ENCODE measurements around the gene ATF6B. TPM values are rescaled to one million over a fixed set of nuclear protein-coding genes. Genes with fewer than 3 reads are reported as not detected.
A peak's percentile ranks its signal among the peaks of the same experiment; 100 is the strongest.

ATF6B gene
- total and polyA plus RNA-seq, 2 of the 8 experiments (the other 6 are each of a cell fraction or from before 2014, with no cell fraction given), result 38.1 to 42.2 TPM

DNA sequence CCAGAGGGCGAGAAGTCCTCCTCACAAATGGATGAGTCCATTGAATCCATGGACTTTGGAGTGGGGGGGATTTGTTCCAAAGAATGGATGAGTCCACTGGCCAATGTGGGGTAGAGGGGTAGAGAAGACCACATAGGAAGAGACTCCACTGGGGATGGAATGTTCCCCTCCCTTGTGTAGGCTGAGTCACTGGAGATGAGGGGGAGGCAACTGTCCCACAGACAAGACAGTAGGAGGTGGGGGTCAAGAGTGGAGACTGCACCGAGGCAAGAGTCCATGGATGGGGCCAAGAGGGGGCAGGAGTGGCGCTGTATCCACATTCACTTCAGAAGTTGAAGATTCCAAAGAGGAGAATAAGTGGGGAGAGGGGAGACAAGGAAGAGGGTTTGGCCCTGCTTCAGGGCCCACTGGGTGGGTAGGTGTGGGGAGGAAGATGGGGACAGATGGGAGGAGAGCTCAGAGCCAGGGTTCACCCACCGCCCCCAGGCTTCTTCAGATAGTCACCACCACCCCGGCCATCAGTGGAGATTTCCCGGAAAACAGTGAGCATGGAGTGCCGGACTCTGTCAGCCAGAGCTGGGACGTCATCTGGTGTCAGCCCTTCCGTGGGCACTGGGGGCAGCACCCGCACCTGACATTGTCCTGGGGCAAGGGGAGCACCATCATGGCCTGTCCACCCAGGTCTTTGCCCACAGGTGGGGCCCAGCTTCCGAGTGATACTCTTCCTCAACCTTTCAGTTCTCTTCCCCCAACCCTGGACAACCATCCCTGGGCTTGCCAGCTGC lies 41.0 kb upstream of the ATF6B start (continued):
- TF ChIP-seq RNF2 (IDR thresholded peaks at IDR 0.05; ENCODE audit: borderline replicate concordance, low read depth, low read length, missing control alignments, poor library complexity, severe bottlenecking) (no peak), SP1 (IDR thresholded peaks at IDR 0.05; ENCODE audit: low read depth, low read length) (no peak), CBX5 (IDR thresholded peaks at IDR 0.05; ENCODE audit: low read depth, low read length) (no peak), KDM4A (IDR thresholded peaks at IDR 0.05; ENCODE audit: low read depth, low read length, severe bottlenecking) (no peak), POLR2A (IDR thresholded peaks at IDR 0.05; ENCODE audit: control extremely low read depth in 1 of 2, low read depth in 2 of 2, low read length in 2 of 2) (peak in 1 of 2 experiments; percentile 26; a peak in 1 of 3 replicates)
- TF ChIP-seq, protein P1, sequence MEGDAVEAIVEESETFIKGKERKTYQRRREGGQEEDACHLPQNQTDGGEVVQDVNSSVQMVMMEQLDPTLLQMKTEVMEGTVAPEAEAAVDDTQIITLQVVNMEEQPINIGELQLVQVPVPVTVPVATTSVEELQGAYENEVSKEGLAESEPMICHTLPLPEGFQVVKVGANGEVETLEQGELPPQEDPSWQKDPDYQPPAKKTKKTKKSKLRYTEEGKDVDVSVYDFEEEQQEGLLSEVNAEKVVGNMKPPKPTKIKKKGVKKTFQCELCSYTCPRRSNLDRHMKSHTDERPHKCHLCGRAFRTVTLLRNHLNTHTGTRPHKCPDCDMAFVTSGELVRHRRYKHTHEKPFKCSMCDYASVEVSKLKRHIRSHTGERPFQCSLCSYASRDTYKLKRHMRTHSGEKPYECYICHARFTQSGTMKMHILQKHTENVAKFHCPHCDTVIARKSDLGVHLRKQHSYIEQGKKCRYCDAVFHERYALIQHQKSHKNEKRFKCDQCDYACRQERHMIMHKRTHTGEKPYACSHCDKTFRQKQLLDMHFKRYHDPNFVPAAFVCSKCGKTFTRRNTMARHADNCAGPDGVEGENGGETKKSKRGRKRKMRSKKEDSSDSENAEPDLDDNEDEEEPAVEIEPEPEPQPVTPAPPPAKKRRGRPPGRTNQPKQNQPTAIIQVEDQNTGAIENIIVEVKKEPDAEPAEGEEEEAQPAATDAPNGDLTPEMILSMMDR (IDR thresholded peaks at IDR 0.05; ENCODE audit: control extremely low read depth in 1 of 3, insufficient read depth in 1 of 3, low read depth in 1 of 3, low read length in 3 of 3), result peak in 2 of 3 experiments; percentile 9 to 19; a peak in 1 of 4 replicates
- TF ChIP-seq, protein P2, sequence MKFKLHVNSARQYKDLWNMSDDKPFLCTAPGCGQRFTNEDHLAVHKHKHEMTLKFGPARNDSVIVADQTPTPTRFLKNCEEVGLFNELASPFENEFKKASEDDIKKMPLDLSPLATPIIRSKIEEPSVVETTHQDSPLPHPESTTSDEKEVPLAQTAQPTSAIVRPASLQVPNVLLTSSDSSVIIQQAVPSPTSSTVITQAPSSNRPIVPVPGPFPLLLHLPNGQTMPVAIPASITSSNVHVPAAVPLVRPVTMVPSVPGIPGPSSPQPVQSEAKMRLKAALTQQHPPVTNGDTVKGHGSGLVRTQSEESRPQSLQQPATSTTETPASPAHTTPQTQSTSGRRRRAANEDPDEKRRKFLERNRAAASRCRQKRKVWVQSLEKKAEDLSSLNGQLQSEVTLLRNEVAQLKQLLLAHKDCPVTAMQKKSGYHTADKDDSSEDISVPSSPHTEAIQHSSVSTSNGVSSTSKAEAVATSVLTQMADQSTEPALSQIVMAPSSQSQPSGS (IDR thresholded peaks at IDR 0.05; ENCODE audit: low read length), result no peak
- TF ChIP-seq, protein P3, sequence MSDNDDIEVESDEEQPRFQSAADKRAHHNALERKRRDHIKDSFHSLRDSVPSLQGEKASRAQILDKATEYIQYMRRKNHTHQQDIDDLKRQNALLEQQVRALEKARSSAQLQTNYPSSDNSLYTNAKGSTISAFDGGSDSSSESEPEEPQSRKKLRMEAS (IDR thresholded peaks at IDR 0.05), result no peak

Measured in H1 (cell line).